GM18867 (cell line): ENCODE results near the gene EPS15.
"Not testable (repeated sequence)": the region's sequence is repeated elsewhere in the genome, so short reads cannot be mapped to it uniquely, and the experiment has no call there.

ENCODE experiments used
- ATAC-seq: cut with Tn5 transposase; IDR thresholded peaks from one replicate; pipeline ENCODE4 v1.9.1; 2021; ENCODE audit warnings: mild to moderate bottlenecking, moderate library complexity; ENCODE audit not compliant: unreplicated experiment

Gene EPS15

DNA sequence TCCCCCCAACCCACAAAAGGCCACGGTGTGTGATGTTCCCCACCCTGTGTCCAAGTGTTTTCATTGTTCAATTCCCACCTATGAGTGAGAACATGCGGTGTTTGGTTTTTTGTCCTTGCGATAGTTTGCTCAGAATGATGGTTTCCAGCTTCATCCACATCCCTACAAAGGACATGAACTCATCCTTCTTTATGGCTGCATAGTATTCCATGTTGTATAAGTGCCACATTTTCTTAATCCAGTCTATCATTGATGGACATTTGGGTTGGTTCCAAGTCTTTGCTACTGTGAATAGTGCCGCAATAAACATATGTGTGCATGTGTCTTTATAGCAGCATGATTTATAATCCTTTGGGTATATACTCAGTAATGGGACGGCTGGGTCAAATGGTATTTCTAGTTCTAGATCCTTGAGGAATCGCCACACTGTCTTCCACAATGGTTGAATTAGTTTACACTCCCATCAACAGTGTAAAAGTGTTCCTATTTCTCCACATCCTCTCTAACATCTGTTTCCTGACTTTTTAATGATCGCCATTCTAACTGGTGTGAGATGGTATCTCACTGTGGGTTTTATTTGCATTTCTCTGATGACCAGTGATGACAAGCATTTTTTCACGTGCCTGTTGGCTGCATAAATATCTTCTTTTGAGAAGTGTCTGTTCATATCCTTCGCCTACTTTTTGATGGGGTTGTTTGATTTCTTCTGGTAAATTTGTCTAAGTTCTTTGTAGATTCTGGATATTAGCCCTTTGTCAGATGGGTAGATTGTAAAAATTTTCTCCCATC is 44.0 kb downstream of the EPS15 start:
- ATAC-seq, result not testable (repeated sequence)

DNA sequence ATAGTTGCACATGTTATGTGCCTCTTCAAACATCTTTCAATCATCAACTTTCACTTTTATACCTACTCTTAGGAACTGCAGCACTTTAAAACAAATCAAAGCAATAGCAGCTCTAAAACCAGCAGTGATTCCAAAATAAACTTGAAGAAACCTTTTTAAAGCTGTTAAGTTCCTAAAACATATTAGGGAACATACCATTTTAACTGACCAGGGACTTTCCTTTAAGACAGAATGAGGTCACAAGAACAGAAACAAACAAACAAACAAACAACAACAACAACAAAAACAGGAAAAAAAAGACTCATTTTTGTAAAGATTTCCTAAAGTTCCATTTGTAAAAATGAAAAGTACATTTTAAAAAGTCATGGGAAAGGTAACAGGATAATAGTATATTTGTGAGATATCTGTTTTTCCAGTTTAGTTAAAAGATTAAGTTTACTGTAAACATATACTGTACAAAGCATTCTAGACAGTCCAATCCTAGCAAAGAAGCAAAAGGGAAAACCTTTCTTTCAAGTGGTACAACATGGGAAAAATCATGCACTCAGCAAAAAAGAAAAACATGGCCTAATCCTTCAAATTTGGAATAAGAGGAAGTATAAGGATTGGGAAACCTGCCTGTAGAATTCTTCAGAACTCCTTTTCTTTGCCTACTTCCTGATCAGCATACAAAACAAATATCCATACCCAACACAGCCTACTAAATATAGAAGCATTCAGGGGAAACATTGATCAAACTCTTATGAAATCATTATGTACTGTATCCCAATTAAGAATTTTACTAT is 45.5 kb downstream of the EPS15 start:
- no peak for ATAC-seq

DNA sequence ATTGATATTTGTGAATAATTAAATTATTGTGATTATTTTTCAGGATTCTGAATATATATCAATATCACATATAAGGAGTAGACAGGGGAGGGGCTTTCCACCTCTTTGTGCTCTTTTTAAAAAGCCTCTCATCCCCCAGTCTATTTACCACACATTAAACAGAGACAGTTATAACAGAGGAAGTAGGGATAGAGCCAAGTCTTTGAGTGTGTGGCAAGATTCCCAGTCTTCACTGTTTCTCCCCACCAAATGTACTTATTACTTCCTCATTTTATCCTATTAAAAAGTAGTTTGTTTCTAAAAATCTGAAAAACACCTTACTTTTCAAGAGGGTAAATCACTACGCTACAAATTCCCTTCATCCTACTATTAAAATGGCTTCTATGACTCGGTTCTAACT is 46.7 kb downstream of the EPS15 start:
- ATAC-seq, result no peak

DNA sequence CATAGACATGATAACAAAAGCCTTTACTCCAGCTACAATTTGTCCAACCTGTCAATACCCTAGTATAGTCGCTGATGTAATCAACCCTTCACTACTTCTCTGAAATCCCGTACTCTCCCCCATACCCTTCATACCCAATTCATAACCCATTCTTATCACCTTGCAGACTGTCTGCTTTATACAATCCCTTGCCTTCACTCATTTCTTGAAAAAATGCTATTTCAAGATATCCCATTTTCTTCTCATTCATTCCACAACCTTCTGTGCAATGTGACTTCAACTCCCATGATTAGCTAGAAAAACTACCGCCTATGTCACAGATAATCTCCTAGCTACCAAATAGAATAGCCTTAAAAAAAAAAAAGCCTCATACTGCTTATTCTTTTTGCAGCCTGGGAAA is 49.5 kb downstream of the EPS15 start:
- ATAC-seq, result no peak

DNA sequence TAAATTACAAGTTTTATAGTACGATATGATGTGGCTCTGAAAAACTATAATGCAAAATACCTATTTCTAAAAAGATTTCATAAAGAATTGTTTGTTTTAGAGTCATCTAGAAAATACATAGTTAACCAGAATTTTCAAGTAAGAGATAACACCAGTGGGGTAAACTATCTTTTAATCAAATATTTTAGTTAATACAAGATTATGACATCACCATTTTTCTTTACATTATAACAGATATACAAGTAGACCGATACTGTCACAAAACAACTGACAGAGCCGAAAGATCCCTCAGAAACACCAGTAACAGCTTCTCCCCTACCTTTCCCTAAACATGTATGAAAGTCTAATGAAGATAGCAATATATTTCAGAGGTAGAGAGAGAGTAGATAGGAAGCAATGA is 54.2 kb downstream of the EPS15 start:
- ATAC-seq, result no peak

DNA sequence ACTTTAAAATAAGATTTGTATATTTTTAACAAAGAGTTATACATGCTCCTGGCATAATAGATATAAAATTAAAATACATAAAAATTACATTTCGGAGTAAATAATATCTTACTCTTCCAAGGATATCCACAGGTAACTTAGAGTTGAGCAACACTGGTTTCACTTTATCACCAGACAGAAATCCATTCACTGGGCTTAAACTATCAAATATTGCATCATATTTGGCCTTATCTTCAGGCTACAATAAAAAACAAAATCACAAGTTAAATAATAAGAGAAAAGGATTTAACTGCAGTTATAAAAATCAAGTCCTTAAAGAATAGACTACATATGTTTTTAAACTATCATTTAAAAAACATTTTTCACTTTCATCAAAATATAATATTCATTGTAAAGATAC is 55.5 kb downstream of the EPS15 start:
- no peak for ATAC-seq

DNA sequence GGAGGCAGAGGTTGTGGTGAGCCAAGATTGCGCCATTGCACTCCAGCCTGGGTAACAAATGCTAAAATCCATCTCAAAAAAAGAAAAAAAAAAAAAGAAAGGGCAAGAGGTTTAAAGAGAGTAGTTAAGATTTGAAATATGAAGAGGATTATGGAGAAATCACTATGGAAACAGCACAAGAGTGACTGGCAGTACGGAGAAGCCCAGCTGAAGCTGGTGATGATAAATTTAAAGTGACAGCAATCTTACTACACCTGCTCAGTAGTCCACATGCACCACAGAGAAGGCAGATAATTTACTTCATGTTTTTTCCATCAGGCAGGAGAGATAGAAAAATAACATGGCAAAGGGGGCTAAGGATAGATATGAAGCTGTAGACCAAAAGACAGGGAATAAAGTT is 56.8 kb downstream of the EPS15 start:
- not testable (repeated sequence) for ATAC-seq

DNA sequence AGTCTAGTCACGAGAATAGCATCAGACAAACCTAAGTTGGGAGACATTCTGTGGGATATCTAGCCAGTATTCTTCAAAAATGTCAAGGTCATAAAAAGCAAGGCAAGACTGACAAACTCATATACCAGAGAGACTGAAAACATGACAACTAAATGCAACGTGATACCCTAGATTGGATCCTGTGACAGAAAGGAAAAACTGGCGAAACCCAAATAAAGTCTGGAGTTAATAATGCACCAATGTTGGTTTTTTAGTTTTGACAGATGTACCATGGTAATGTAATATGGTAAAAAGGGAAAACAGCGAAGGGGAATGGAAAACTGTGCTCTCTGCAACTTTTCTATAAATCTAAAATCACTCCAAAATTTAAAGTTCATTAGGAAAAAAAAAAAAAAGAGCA is 64.5 kb downstream of the EPS15 start:
- ATAC-seq, result no peak

DNA sequence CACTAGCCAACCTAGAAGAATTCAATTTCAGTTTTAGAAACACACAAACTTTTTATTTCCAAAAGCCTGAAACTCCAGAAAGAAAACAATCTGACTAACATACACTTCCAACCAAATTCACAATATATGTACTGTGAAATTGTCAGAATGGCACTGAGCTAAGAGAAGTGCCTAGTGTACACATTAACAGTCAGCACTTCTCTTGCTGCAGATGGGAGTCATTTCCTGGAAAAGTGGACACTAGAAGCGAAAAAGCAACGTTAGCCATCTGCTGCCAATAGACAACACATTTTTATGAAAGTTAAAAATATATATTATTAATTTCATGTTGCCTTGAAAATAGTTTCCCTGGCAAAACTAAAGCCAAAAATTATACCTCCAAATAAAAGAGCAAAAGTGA is 66.1 kb downstream of the EPS15 start:
- ATAC-seq, result no peak

DNA sequence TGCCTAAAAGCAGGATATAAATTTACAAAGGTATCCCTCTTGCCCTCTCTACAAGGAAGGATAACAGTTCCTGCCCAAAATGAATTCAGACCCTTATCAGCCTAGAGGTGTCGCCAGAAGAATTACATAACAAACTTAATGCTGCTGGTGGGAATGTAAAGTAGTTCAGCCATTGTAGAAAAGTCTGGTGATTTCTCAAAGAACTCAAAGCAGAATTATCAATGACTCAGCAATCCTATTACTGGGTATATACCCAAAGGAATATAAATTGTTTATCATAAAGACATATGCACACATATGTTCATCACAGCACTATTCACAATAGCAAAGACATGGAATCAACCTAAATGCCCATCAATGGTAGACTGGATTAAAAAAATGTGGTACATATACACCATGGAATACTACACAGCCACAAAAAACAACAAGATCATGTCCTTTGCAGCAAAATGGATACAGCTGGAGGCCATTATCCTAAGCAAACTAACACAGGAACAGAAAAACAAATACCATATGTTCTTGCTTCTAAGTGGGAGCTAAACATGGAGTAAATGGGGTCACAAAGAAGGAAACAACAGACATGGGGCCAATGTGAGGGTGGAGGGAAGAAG is 70.1 kb downstream of the EPS15 start:
- ATAC-seq, result not testable (repeated sequence)

DNA sequence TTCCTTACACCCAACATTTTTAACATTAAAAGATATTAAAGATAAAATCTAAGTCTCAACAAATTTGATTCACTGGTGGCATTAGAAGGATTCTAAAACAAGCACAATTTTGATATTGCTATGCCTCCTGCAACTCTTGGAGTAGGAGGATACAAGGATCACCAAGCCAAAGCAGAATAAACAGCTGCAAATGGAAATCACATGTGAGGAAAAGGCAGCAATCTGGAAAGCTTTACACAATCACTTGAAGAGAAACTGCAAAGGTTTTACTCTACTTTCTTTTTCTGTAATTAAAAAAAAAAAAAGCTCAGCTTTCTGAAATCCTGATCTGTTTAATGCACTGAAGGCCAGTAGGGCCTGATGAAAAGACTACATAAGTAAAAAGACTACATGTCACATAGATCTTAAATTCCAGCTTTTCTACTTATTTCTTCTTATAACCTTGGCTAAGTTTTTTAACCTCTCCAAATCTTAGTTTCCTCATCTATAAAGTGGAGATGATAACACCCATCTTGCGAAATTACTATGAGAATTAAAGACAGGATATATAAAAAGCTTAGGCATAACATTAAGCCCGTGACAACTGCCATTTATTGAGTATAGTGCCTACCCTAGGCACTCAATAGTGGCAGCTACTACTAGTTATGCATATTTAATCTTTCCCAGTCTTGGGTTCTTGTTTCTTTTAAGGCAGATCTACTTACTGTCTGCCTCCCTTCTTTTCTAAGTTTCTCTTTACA is 73.5 kb downstream of the EPS15 start:
- ATAC-seq, result no peak

DNA sequence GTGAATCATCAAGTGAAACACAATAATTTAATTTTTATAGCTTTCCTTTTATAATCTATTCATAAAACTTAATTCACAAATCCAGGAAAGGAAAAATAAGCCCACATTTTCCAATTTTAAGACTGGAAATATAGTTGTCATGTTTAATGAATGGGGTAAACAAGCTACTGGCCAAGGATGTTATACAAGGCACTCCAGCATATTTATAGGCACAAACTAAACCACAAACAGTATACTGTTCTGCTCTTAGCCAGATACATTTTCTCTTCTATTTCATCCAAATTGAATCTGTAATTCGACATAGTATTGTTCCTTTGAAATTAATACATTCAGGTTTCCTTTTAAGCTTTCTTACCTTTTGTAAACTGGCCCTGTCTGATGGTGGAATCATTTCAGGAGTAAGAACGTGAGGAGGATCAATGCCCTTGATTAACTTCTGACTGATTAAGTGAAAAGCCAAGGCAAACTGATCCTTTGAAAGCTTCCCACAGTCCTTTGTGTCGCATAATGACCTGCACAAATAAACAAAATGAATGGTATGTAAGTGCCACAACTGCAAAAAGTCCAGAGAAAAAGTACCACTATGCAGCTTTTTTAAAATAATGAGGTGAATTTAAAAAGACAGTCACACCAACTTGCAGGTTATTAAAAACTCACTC is 74.4 kb downstream of the EPS15 start:
- no peak for ATAC-seq

DNA sequence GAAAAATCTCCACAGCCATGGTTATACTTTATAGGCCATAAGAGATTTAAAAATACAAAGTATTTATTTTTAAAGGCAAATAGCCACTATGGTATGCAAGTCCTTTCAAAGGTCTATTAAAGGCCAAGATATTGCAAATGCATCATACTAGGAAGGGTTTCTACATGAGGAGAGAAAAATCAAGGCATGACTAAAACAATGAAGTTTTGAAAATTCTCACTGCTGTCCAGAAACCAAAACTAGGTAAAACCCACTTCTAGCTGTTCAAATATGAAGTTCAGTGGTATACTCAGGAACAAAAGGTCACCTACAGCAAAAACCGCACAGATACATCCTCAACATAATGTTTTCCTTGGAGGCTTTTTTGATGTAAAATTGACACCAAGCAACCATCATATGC is 75.0 kb downstream of the EPS15 start:
- ATAC-seq, result no peak

DNA sequence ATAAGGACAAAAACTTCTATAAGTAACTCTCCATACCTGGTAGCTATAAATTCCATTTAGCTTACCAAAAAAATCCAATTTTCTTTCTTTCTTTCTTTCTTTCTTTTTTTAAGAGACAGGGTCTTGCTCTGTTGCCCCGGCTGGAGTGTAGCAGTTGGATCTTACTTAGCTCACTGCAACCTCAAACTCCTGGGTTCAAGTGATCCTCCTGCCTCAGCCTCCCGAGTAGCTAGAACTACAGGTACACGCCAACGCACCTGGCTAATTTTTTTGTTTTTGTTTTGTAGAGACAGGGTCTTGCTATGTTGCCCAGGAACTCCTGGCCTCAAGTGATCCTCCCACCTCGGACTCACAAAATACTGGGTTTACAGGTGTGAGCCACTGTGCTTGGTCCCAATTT is 75.5 kb downstream of the EPS15 start:
- no peak for ATAC-seq

DNA sequence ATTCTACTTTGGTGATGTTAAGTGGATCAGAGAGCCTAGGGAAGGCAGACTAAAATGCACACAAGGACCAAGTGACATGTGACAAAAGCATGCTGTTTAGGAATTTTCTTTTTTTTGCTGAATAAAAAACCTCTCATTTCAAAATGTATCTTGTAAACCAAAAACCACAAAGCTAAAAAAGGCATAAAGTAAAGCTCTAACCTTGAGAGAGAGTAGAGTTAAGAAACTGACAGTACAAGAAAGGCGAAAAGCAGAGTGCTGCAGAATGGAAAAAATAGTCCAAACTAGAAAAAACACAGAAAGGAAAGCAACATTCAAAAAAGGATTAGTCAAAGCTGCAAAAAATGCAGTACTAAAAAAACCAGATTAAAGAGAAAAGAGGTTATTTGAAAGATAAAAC is 76.5 kb downstream of the EPS15 start:
- ATAC-seq, result no peak

DNA sequence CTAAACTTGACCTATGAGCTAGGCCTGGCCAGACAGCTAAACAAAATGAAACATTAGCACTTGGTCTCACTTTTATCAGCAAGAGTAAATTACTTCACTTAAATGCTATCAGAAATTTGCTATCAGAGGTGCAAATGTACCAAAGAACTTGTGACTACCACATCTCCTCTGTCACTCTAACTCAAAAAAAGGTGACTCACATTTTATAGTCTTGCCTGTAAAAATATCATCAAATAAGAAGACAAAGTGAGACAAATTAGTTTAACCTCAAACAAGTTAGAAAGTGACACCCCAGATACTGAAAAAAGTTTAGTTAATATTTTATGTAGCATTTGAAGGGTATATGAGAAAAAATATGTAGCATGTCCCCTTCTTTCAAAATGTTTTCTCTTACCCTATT is 76.9 kb downstream of the EPS15 start:
- ATAC-seq, result no peak

DNA sequence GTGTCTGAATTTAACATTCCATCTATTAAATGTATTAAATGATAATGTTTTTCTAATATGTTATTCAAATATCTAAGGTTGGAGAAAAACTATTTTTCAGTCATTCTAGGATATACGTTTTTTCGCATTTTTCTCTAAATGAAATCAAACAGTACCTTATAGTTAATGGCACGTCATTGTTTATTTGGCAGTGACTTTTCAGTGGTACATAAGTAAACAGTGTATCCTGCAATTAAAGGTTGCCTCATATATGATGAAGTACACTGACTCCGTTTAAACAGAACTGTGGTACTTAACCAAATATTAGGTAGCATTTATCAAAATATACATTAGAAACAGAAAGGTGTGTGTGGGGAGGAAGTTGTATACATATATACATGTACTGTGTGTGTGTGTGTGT is 79.2 kb downstream of the EPS15 start:
- no peak for ATAC-seq

DNA sequence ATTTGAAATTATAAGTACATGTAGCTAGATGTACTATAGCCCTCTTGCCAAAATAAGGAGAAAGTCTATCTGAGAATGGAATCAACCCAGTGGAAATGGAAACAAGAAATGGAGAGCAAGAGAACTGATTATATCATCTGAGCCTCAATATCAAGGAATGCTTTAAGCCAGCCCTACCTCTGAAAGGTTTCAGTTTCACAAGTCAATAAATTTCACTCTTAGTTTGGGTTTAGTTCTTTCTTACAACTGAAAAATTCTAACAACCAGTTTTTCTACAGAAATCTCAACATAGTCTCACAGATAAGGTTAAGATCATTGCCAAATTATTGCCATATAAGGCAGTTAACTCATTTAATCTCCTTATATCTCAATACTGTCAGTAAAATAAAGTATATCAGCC is 80.0 kb downstream of the EPS15 start:
- ATAC-seq, result no peak

DNA sequence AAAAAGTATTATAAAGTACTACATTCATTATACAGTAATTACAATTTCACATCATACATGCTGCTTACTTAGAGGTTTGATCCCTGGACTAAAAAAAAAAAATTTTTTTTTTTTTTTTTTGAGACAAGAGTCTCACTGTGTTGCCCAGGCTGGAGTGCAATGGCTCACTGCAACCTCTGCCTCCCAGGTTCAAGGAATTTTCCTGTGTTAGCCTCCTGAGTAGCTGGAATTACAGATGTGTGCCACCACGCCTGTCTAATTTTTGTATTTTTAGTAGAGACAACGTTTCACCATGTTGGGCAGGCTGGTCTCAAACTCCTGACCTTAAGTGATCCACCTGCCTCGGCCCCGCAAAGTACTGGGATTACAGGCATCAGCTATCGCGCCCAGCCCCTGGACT is 81.7 kb downstream of the EPS15 start:
- not testable (repeated sequence) for ATAC-seq

DNA sequence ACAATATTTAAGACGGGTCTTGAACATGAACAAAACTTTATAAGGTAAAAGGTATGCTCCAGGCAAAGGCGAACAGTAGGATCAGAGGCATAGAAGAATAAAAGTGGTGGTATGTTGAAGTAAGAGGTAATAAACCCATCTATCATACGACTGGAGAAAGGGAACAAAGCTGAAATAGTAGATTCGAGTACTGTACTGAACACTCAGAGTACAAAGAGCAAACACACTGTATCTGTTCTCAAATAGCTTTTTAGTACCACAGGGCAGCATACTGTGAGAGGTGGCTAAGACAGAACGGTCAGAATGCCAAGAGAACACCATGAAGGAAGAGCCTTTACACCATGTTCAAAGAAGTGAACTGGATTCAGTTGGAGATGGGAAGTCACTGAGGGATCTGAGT is 83.2 kb downstream of the EPS15 start:
- no peak for ATAC-seq

DNA sequence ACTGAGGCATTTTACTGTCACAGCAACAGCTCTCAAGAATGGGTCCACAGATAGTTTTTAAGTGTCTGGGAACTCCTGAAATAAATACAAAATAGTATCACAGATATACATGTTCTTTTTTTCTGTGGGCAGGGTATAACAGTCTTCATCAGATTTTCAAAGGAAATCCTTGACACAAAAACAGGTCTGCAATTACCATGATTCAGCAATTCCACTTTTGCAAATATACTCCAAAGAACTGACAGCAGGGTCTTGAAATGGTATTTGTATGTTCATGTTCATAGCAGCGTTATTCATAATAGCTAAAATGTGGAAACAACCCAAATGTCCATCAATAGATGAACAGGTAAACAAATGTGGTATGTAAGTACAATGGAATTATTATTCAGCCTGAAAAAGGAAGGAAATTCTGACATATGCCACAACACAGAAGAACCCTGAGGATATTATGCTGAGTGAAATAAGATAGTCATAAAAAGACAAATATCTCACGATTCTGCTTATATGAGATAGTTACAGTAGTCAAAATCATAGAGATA is 85.0 kb downstream of the EPS15 start:
- no peak for ATAC-seq
